Hair follicle dermal papilla cell (primary cell): ENCODE results near the gene MROH9. TPM values are rescaled to one million over a fixed set of nuclear protein-coding genes. Genes with fewer than 3 reads are reported as not detected.

Source experiments
- small RNA-seq: library from RNA; depleted of rRNA; stranded (forward); fragments of <200 nt; gene quantifications from one replicate; pipeline ENCODE3, GENCODE V24; 2012
- total RNA-seq: library from RNA; depleted of rRNA; stranded (reverse); fragments of >200 nt; gene quantifications from 2 replicates; pipeline ENCODE4 v1.2.3, GENCODE V29; 2012

The MROH9 gene
- total RNA-seq: 0.36 TPM in 1 of 2 replicates, not detected in the other

GRCh38 chr1:170935231-170935630, at the start of gene MROH9:
TSS of gene MROH9 (plus strand) at chr1:170935534. CDS start at chr1:170945557, 10,023 bp downstream.

DNA sequence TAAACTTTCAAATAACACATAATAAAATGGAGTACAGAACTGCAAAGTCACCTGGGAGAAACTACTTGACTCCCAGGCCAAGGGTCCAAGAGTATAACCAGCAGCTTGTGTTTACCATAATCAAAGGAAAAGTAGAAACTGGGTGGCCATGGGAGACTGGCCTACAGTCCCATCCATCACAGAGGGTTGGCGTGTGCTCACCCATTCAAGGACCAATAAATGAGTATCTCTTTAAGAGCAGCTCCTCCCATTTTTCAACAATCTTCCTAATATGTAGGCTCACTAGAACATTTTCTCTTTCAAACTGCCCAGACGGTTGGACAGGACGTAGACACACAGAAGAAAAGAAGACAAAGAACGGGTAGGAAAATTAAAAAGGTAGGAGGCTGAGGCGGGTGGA, 155.3 kb downstream of the MROH9 start, which contains the start of gene FMO3:
FMO3 (plus strand) TSS at position 302 of the 400 bp plus-strand sequence. CDS start 1,754 bp downstream, outside the sequence.

Small RNA genes within 50 kb of the gene (small RNA-seq; reads per million reads assigned to genes)
- not detected for gene MIR1295A

Other genes starting within 250 kb of the MROH9 start
- gene FMO3, start 155.4 kb downstream of the MROH9 start, total RNA-seq: 0.16 and 0.61 TPM in 2 replicates
- 6.2 and 12.0 TPM in 2 replicates for gene FMO2, start 249.8 kb downstream of the MROH9 start, total RNA-seq